Caco-2 (cell line): Measurements from ENCODE around the gene TSPAN17. TPM values are rescaled to one million over a fixed set of nuclear protein-coding genes. Genes with fewer than 3 reads are reported as not detected.
A peak's percentile ranks its signal among the peaks of the same experiment; 100 is the strongest.

Experiments used
- BruUV-seq: library from RNA; stranded (reverse); fragments of 400-500 nt; replicated peaks from 2 replicates; lab custom pipeline; 2021; lab: Mats Ljungman, UMichigan
- CTCF ChIA-PET: fragments of 300-600 bp; sonication (Branson Sonifier 250); formaldehyde crosslinking; loops from one replicate; lab custom pipeline; 2022; ENCODE audit warnings: antibody characterized with exemption; lab: Charles Lee
- POLR2A ChIA-PET: fragments of 300-600 bp; sonication (Branson Sonifier 250); formaldehyde crosslinking; loops from one replicate; lab custom pipeline; 2022; ENCODE audit warnings: antibody characterized with exemption; lab: Charles Lee
- DNase-seq, 2 experiments: peaks; one replicate each; pipeline versions ENCODE4 v3.0.0 to v3.0.0-alpha.2; 2020 to 2022
- H3K27me3 ChIP-seq: replicated peaks from 2 replicates; pipeline ENCODE4 v1.6.0; 2011; ENCODE audit warnings: low read length; ENCODE audit not compliant: control insufficient read depth, insufficient read depth
- H3K36me3 ChIP-seq: 2 replicates; pipeline ENCODE4 v1.5.1; 2011; ENCODE audit warnings: low read length; ENCODE audit not compliant: control insufficient read depth, insufficient read depth
- H3K4me1 ChIP-seq: fragments of 250-450 bp; sonication (Bioruptor Pico); 2 replicates; pipeline ENCODE4 v1.5.1; 2020; ENCODE audit warnings: mild to moderate bottlenecking
- H3K4me3 ChIP-seq: 2 replicates; pipeline ENCODE4 v1.5.1; 2011; ENCODE audit warnings: low read depth, mild to moderate bottlenecking, control low read depth, low read length
- H3K9me3 ChIP-seq: fragments of 250-450 bp; sonication (Bioruptor Pico); 2 replicates; pipeline ENCODE4 v1.5.1; 2020; ENCODE audit warnings: mild to moderate bottlenecking, moderate library complexity
- H3K27ac Mint-ChIP-seq: one replicate; pipeline ENCODE4 v1.8.0; 2022; ENCODE audit warnings: mixed read lengths; ENCODE audit not compliant: unreplicated experiment
- H3K27me3 Mint-ChIP-seq: one replicate; pipeline ENCODE4 v1.8.0; 2022; ENCODE audit warnings: mixed read lengths; ENCODE audit not compliant: insufficient read depth, unreplicated experiment
- H3K36me3 Mint-ChIP-seq: one replicate; pipeline ENCODE4 v1.8.0; 2022; ENCODE audit warnings: mild to moderate bottlenecking, mixed read lengths; ENCODE audit not compliant: insufficient read depth, unreplicated experiment
- H3K4me1 Mint-ChIP-seq: one replicate; pipeline ENCODE4 v1.8.0; 2022; ENCODE audit warnings: low read depth, mixed read lengths; ENCODE audit not compliant: unreplicated experiment
- H3K4me3 Mint-ChIP-seq: one replicate; pipeline ENCODE4 v1.8.0; 2022; ENCODE audit warnings: mild to moderate bottlenecking, moderate library complexity, mixed read lengths; ENCODE audit not compliant: unreplicated experiment
- H3K9me3 Mint-ChIP-seq: one replicate; pipeline ENCODE4 v1.8.0; 2022; ENCODE audit warnings: mixed read lengths; ENCODE audit not compliant: unreplicated experiment
- intact Hi-C: fragments of 100-400 bp; cut with micrococcal nuclease; formaldehyde crosslinking; loops from one replicate; pipeline ENCODE4 v1.10.0; 2022; ENCODE audit not compliant: unreplicated experiment
- total RNA-seq: library from RNA; stranded (reverse); gene quantifications from 2 replicates; pipeline ENCODE4 v1.2.3, GENCODE V29; 2022
- TF ChIP-seq, protein P1 (sequence below), 2 experiments: fragments of 200-600 bp in 1 of 2; IDR thresholded peaks; 1 replicate in 1 of 2; 2 replicates in 1 of 2; pipeline versions ENCODE4 v1.5.1 to v1.8.0; 2011 to 2022; ENCODE audit warnings: antibody characterized with exemption in 1 of 2, control low read depth in 1 of 2, inconsistent platforms in 1 of 2, low read depth in 1 of 2, low read length in 1 of 2, mild to moderate bottlenecking in 1 of 2, moderate library complexity in 1 of 2; ENCODE audit not compliant: insufficient read depth in 1 of 2, severe bottlenecking in 1 of 2, unreplicated experiment in 1 of 2

Gene TSPAN17
- total RNA-seq, 1 experiment from 2014 or later = 20.5 TPM

DNA sequence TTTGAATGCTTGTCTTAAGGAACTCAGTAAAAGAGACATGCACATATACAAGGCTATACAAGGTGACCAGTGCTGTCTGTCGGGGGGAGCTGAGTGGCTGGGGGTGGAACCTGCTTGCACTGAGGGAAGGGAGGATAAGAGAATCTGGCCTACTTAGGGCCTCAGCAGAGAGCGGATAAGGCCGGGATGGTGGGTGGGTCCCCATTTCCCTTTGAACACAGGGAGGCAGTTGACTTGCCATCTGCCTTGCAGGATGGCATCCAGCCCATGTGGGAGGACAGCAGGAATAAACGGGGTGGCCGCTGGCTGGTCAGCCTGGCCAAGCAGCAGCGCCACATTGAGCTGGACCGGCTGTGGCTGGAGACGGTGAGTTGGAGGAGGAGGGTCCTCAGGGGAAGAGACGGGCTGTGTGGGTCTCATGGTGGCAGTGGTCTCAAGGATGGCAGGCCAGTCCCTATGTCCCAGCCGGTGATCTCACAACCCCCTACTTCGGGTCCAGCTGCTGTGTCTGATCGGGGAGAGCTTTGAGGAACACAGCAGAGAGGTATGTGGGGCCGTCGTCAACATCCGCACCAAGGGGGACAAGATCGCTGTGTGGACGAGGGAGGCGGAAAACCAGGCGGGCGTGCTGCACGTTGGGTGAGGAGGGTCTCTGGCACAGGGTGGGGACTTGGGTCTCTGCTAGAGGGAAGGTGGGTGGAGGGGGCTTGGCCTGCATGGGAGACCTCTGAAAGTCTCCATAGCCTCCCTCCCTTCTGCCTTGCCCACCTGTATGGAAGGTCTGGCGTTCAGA, 2.2 kb upstream of the TSPAN17 start:
- H3K9me3 Mint-ChIP-seq = no peaks in the 10 kb centered on the region
- no peaks in the 10 kb centered on the region for H3K9me3 ChIP-seq
- no peaks in the 10 kb centered on the region for H3K4me1 Mint-ChIP-seq
- peaks cover 10% of the 10 kb centered on the region for H3K4me1 ChIP-seq
- no peaks in the 10 kb centered on the region for H3K36me3 ChIP-seq
- ChIA-PET POLR2A (interaction anchor here (0.6 kb wide), 1 partner anchor 658 kb away, joined by 3 read pairs; the partner anchor contains the start of gene RAB24), CTCF (interaction anchor here (3.4 kb wide), 1 partner anchor 16 kb away, joined by 34 read pairs; no protein-coding TSS in a partner anchor)
- TF ChIP-seq, protein P1, sequence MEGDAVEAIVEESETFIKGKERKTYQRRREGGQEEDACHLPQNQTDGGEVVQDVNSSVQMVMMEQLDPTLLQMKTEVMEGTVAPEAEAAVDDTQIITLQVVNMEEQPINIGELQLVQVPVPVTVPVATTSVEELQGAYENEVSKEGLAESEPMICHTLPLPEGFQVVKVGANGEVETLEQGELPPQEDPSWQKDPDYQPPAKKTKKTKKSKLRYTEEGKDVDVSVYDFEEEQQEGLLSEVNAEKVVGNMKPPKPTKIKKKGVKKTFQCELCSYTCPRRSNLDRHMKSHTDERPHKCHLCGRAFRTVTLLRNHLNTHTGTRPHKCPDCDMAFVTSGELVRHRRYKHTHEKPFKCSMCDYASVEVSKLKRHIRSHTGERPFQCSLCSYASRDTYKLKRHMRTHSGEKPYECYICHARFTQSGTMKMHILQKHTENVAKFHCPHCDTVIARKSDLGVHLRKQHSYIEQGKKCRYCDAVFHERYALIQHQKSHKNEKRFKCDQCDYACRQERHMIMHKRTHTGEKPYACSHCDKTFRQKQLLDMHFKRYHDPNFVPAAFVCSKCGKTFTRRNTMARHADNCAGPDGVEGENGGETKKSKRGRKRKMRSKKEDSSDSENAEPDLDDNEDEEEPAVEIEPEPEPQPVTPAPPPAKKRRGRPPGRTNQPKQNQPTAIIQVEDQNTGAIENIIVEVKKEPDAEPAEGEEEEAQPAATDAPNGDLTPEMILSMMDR (IDR thresholded peaks at IDR 0.05; ENCODE audit: insufficient read depth in 1 of 2, low read depth in 1 of 2, low read length in 1 of 2, severe bottlenecking in 1 of 2, unreplicated experiment in 1 of 2) = no peak
- no peak overlapping the region for H3K4me3 Mint-ChIP-seq
- BruUV-seq = no TSS peak
- H3K36me3 Mint-ChIP-seq = peaks cover 4% of the 10 kb centered on the region
- intact Hi-C loops = no loop called here
- H3K27ac Mint-ChIP-seq = no peak overlapping the region
- H3K27me3 Mint-ChIP-seq = peaks cover 4% of the 10 kb centered on the region
- H3K27me3 ChIP-seq = no peaks in the 10 kb centered on the region
- H3K4me3 ChIP-seq = no peak overlapping the region
- DNase-seq = no peak

DNA sequence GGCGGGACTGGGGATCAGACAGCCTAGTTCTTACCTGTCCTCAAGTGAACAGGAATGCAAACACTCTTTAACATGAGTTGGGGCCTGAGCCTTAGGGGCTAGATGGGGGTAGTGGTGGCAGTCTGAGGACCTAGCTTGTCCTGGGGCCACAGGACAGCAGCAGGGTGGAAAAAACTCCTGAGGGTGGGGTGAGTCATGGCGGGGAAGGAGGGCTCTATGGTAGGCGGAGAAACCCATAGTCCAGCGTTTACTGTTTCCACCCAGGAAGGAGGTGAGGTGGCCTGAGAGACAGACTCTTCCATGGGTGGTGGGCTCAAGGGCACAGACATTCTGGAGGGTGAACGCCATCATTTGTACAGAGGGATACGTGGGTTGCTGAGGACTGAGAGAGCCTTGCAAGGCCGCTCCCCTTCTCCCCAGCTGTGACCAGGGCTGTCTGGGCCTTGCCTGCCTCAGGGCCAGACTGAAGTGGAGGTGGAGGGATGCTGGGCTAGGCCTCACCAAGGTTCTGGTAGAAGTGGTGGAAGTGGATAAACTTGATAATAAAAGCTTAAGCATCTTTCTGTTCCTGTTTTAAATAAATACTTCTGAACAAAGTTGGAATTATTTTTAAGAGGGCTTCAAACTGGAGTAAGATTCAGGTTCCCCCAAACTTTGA, 1.1 kb upstream of the TSPAN17 start:
- H3K4me3 ChIP-seq = no peak overlapping the region
- Mint-ChIP-seq H3K27me3 (no peaks in the 10 kb centered on the region), H3K4me3 (peak overlapping the region; percentile 71), H3K36me3 (peaks cover 4% of the 10 kb centered on the region), H3K9me3 (no peaks in the 10 kb centered on the region), H3K4me1 (no peaks in the 10 kb centered on the region), H3K27ac (no peak overlapping the region)
- ChIA-PET POLR2A (no interaction called here), CTCF (interaction anchor here (3.4 kb wide), 1 partner anchor 15 kb away, joined by 34 read pairs; no protein-coding TSS in a partner anchor)
- no peaks in the 10 kb centered on the region for H3K27me3 ChIP-seq
- BruUV-seq = no TSS peak
- H3K36me3 ChIP-seq = no peaks in the 10 kb centered on the region
- no peaks in the 10 kb centered on the region for H3K9me3 ChIP-seq
- peaks cover 10% of the 10 kb centered on the region for H3K4me1 ChIP-seq
- DNase-seq = no peak
- TF ChIP-seq, protein P1 (IDR thresholded peaks at IDR 0.05; ENCODE audit: insufficient read depth in 1 of 2, low read depth in 1 of 2, low read length in 1 of 2, severe bottlenecking in 1 of 2, unreplicated experiment in 1 of 2) = no peak
- intact Hi-C loops = loop anchor here (2.0 kb wide), 1 partner anchor 67 kb away; no protein-coding TSS in a partner anchor

GRCh38 chr5:176646707-176647029, 616 bp upstream of the TSPAN17 start:
- peaks cover 4% of the 10 kb centered on the region for H3K36me3 Mint-ChIP-seq
- BruUV-seq = no TSS peak
- no peaks in the 10 kb centered on the region for H3K27me3 Mint-ChIP-seq

More at GRCh38 chr5:176646707-176647029, 616 bp upstream of the TSPAN17 start:
- H3K27ac Mint-ChIP-seq = peak overlapping the region; percentile 63
- TF ChIP-seq, protein P1 (IDR thresholded peaks at IDR 0.05; ENCODE audit: insufficient read depth in 1 of 2, low read depth in 1 of 2, low read length in 1 of 2, severe bottlenecking in 1 of 2, unreplicated experiment in 1 of 2) = no peak
- Histone ChIP-seq H3K36me3 (no peaks in the 10 kb centered on the region), H3K4me1 (peaks cover 10% of the 10 kb centered on the region), H3K9me3 (no peaks in the 10 kb centered on the region), H3K4me3 (peak overlapping the region; percentile 32), H3K27me3 (no peaks in the 10 kb centered on the region)
- ChIA-PET POLR2A (interaction anchor here (0.5 to 1.0 kb wide), 3 partner anchors 103 to 276 kb away, joined by 4 to 13 read pairs (median 4); no protein-coding TSS in a partner anchor), CTCF (interaction anchor here (0.7 to 3.4 kb wide), 6 partner anchors 9 to 249 kb away, joined by 3 to 34 read pairs (median 7); partner anchors contain the start of gene CLTB)
- intact Hi-C loops = loop anchor here (2.0 kb wide), 1 partner anchor 68 kb away; no protein-coding TSS in a partner anchor
- H3K4me3 Mint-ChIP-seq = peak overlapping the region; percentile 71
- no peaks in the 10 kb centered on the region for H3K4me1 Mint-ChIP-seq
- no peaks in the 10 kb centered on the region for H3K9me3 Mint-ChIP-seq
- no peak for DNase-seq
